Measurements from ENCODE around the gene TIMP2.

TIMP2 gene

DNA sequence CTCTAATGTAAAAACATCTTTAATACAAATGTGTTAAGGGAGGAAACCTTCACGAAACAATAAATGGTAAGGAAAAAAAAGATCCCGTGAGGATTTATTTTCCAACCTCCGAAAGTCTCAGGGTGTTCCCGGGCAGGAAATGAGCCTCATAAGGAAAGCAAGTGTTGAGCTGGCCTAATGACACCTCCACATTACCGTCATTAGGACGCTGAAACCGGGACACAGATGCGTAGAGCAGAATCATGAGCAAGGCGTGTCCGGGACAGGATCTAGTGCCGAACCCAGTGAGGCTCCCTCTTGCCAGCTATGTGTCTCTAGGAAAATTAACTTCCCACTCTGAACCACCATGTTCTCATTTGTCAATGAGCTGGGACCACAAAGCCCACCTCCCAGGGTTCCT is 120.4 kb downstream of the TIMP2 start:
- ATAC-seq, result peak in 1 of 2 donors; percentile 17

GRCh38 chr17:78803186-78803845 is 121.9 kb downstream of the TIMP2 start:
- no peak for ATAC-seq

All from activated CD4-positive, CD25-positive, alpha-beta regulatory T cell treated with anti-CD3 and anti-CD28 coated beads, Interleukin-2, amount 50 U/mL, for 24 hours (primary cell).